Measurements from ENCODE around the gene DYNC1H1. TPM values are rescaled to one million over a fixed set of nuclear protein-coding genes. Genes with fewer than 3 reads are reported as not detected.

DYNC1H1 gene
- polyA plus RNA-seq, 1 donor from 2014 or later, result 298 TPM

DNA sequence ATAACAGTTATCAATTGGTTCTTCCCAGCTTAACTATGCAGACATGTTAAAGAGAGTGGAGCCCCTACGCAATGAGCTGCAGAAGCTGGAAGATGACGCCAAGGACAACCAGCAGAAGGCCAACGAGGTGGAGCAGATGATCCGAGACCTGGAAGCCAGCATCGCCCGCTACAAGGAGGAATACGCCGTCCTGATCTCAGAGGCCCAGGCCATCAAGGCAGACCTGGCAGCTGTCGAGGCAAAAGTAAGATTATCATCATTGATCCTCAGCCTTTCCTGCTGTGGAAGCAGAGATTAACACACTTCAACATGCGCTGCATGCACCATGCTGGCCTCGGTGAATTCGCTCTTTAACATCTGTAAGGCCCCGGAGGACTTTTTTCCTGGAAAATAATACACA is 68.9 kb downstream of the DYNC1H1 start:
- H3K9me3 ChIP-seq (ENCODE audit: low read length), result no peaks in the 10 kb centered on the region
- peaks cover 17% of the 10 kb centered on the region for H3K36me3 ChIP-seq (ENCODE audit: insufficient read depth, low read length)
- H3F3A ChIP-seq (ENCODE audit: insufficient read depth, low read length, poor library complexity, severe bottlenecking), result no peaks in the 10 kb centered on the region
- no peak overlapping the region for H3K9ac ChIP-seq (ENCODE audit: low read length)
- H3K79me2 ChIP-seq (replicated peaks; ENCODE audit: insufficient read depth, low read length), result no peaks in the 10 kb centered on the region
- H3K4me3 ChIP-seq (ENCODE audit: low read length), result no peak overlapping the region
- no peaks in the 10 kb centered on the region for H4K20me1 ChIP-seq (ENCODE audit: insufficient read depth)
- H3K27me3 ChIP-seq (ENCODE audit: insufficient read depth, low read depth, low read length), result no peaks in the 10 kb centered on the region
- no peak for TF ChIP-seq CTCF (IDR thresholded peaks at IDR 0.05; ENCODE audit: poor library complexity, severe bottlenecking)
- TF ChIP-seq RAD21 (conservative IDR thresholded peaks at IDR 0.05), result no peak
- TF ChIP-seq EZH2 (IDR thresholded peaks at IDR 0.05; ENCODE audit: borderline replicate concordance, insufficient read depth, low read length, poor library complexity, severe bottlenecking), result no peak
- TF ChIP-seq TAF1 (IDR thresholded peaks at IDR 0.05; ENCODE audit: low read depth), result no peak
- TF ChIP-seq EP300 (conservative IDR thresholded peaks at IDR 0.05; ENCODE audit: poor library complexity, severe bottlenecking), result no peak
- TF ChIP-seq POLR2AphosphoS5 (IDR thresholded peaks at IDR 0.05), result no peak
- TF ChIP-seq MXI1 (conservative IDR thresholded peaks at IDR 0.05; ENCODE audit: poor library complexity, severe bottlenecking), result no peak
- no peak for TF ChIP-seq SMC3 (conservative IDR thresholded peaks at IDR 0.05; ENCODE audit: poor library complexity)
- no peak for TF ChIP-seq REST (IDR thresholded peaks at IDR 0.05; ENCODE audit: borderline replicate concordance)
- no peak overlapping the region for H3K27ac ChIP-seq (ENCODE audit: low read length)
- no peak overlapping the region for H2AFZ ChIP-seq (ENCODE audit: low read depth, low read length)
- H3K9me2 ChIP-seq (ENCODE audit: insufficient read depth, low read length), result no peaks in the 10 kb centered on the region
- H3K4me2 ChIP-seq (ENCODE audit: low read length), result no peak overlapping the region

DNA sequence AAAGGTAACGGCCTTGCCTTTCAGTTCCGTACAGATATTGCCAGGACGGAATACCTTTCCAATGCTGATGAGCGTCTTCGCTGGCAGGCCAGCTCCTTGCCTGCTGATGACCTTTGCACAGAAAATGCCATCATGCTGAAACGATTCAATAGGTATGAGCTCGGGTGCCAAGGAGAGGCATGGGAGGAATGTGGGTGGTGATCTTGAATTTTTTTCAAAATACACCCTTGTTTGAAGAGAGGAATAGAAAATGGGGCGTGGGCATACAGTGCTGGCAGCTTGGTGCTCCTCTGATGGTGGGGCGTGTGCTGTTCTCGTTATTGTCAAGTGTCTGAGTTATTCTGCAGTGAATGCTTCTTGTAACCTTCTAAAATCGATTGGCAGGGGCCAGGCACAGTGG is 69.9 kb downstream of the DYNC1H1 start:
- Histone ChIP-seq H3K4me3 (ENCODE audit: low read length) (no peak overlapping the region), H3K9ac (ENCODE audit: low read length) (no peak overlapping the region), H3K27ac (ENCODE audit: low read length) (no peak overlapping the region), H3K27me3 (ENCODE audit: insufficient read depth, low read depth, low read length) (no peaks in the 10 kb centered on the region), H3K9me2 (ENCODE audit: insufficient read depth, low read length) (no peaks in the 10 kb centered on the region), H3K79me2 (replicated peaks; ENCODE audit: insufficient read depth, low read length) (no peaks in the 10 kb centered on the region), H2AFZ (ENCODE audit: low read depth, low read length) (no peak overlapping the region), H3K36me3 (ENCODE audit: insufficient read depth, low read length) (peaks cover 11% of the 10 kb centered on the region), H3K4me2 (ENCODE audit: low read length) (no peak overlapping the region), H4K20me1 (ENCODE audit: insufficient read depth) (no peaks in the 10 kb centered on the region), H3F3A (ENCODE audit: insufficient read depth, low read length, poor library complexity, severe bottlenecking) (no peaks in the 10 kb centered on the region), H3K9me3 (ENCODE audit: low read length) (no peaks in the 10 kb centered on the region)
- no peak for TF ChIP-seq MXI1 (conservative IDR thresholded peaks at IDR 0.05; ENCODE audit: poor library complexity, severe bottlenecking)
- no peak for TF ChIP-seq TAF1 (IDR thresholded peaks at IDR 0.05; ENCODE audit: low read depth)
- no peak for TF ChIP-seq SMC3 (conservative IDR thresholded peaks at IDR 0.05; ENCODE audit: poor library complexity)
- TF ChIP-seq EZH2 (IDR thresholded peaks at IDR 0.05; ENCODE audit: borderline replicate concordance, insufficient read depth, low read length, poor library complexity, severe bottlenecking), result no peak
- TF ChIP-seq REST (IDR thresholded peaks at IDR 0.05; ENCODE audit: borderline replicate concordance), result no peak
- TF ChIP-seq CTCF (IDR thresholded peaks at IDR 0.05; ENCODE audit: poor library complexity, severe bottlenecking), result no peak
- TF ChIP-seq RAD21 (conservative IDR thresholded peaks at IDR 0.05), result no peak
- no peak for TF ChIP-seq POLR2AphosphoS5 (IDR thresholded peaks at IDR 0.05)
- TF ChIP-seq EP300 (conservative IDR thresholded peaks at IDR 0.05; ENCODE audit: poor library complexity, severe bottlenecking), result no peak
